BJ (cell line): ENCODE results near the gene UBAC1. TPM values are rescaled to one million over a fixed set of nuclear protein-coding genes. Genes with fewer than 3 reads are reported as not detected.

ENCODE experiments used
- CTCF ChIA-PET: fragments of 350-600 bp; formaldehyde crosslinking; extraction: SDS; loops from one replicate; lab custom pipeline; 2021; ENCODE audit warnings: antibody characterized with exemption, inconsistent platforms; lab: Yijun Ruan, JAX
- POLR2A ChIA-PET: fragments of 300-600 bp; sonication (Branson Sonifier 250); formaldehyde crosslinking; extraction: SDS; loops from one replicate; lab custom pipeline; 2021; ENCODE audit warnings: antibody characterized with exemption; lab: Charles Lee
- DNase-seq: peaks from one replicate; pipeline ENCODE4 v3.0.0-alpha.2; 2011; ENCODE audit warnings: low read depth
- H3K27me3 ChIP-seq: 2 replicates; pipeline ENCODE4 v1.6.0; 2011; ENCODE audit warnings: low read length; ENCODE audit not compliant: control insufficient read depth, insufficient read depth
- H3K36me3 ChIP-seq: 2 replicates; pipeline ENCODE4 v1.5.1; 2011; ENCODE audit warnings: low read length; ENCODE audit not compliant: control insufficient read depth, insufficient read depth
- H3K4me3 ChIP-seq: 2 replicates; pipeline ENCODE4 v1.5.1; 2011; ENCODE audit warnings: low read depth, mild to moderate bottlenecking, control low read depth, low read length
- CTCF ChIP-seq: IDR thresholded peaks from 2 replicates; pipeline ENCODE4 v1.5.1; 2011; ENCODE audit warnings: low read depth, mild to moderate bottlenecking, control low read depth, inconsistent platforms, low read length, moderate library complexity; ENCODE audit not compliant: insufficient read depth
- polyA plus RNA-seq: library from polyadenylated mRNA; depleted of rRNA; stranded (reverse); fragments of >200 nt; gene quantifications from 2 replicates; pipeline ENCODE4 v1.2.3, GENCODE V29; 2011

Gene UBAC1
- polyA plus RNA-seq, 1 experiment = 50.2 TPM

- CTCF ChIA-PET = no interaction called here
- Histone ChIP-seq H3K36me3 (peaks cover 2% of the 10 kb centered on the region), H3K27me3 (no peaks in the 10 kb centered on the region), H3K4me3 (no peak overlapping the region)
- no peak for TF ChIP-seq CTCF
- POLR2A ChIA-PET = no interaction called here
- no peak for DNase-seq
Observed at GRCh38 chr9:136003411-136004218, 42.4 kb upstream of the UBAC1 start.

- H3K36me3 ChIP-seq = peaks cover 2% of the 10 kb centered on the region
- DNase-seq = no peak
- ChIA-PET CTCF (no interaction called here), POLR2A (no interaction called here)
- TF ChIP-seq CTCF = no peak
- H3K27me3 ChIP-seq = no peaks in the 10 kb centered on the region
- H3K4me3 ChIP-seq = no peak overlapping the region
Observed at GRCh38 chr9:136002881-136003280, 41.7 kb upstream of the UBAC1 start.

GRCh38 chr9:136002215-136002614 lies 41.0 kb upstream of the UBAC1 start:
- no peak for TF ChIP-seq CTCF
- CTCF ChIA-PET = no interaction called here
- H3K36me3 ChIP-seq = peaks cover 2% of the 10 kb centered on the region
- no peak overlapping the region for H3K4me3 ChIP-seq
- no peak for DNase-seq
- H3K27me3 ChIP-seq = no peaks in the 10 kb centered on the region
- POLR2A ChIA-PET = no interaction called here

- no peak for TF ChIP-seq CTCF
- H3K27me3 ChIP-seq = no peaks in the 10 kb centered on the region
- DNase-seq = no peak
- H3K36me3 ChIP-seq = peaks cover 2% of the 10 kb centered on the region
- POLR2A ChIA-PET = no interaction called here
- CTCF ChIA-PET = interaction anchor here (0.9 kb wide), 1 partner anchor 9 kb away, joined by 3 read pairs; no protein-coding TSS in a partner anchor
- no peak overlapping the region for H3K4me3 ChIP-seq
Observed at GRCh38 chr9:136001231-136001630, 40.1 kb upstream of the UBAC1 start.

- no peak for DNase-seq
- CTCF ChIA-PET = no interaction called here
- TF ChIP-seq CTCF = no peak
- Histone ChIP-seq H3K36me3 (no peaks in the 10 kb centered on the region), H3K4me3 (no peak overlapping the region), H3K27me3 (no peaks in the 10 kb centered on the region)
- POLR2A ChIA-PET = no interaction called here
Observed at GRCh38 chr9:135998410-135999071, 37.4 kb upstream of the UBAC1 start.
